Activated T-cell treated with anti-CD3 and anti-CD28 coated beads for 1 hour (primary cell): ENCODE results near the gene ASB11.
A peak's percentile ranks its signal among the peaks of the same experiment; 100 is the strongest.

ENCODE experiments used
- DNase-seq: peaks from one replicate; pipeline ENCODE4 v3.0.0-alpha.2; 2020; ENCODE audit warnings: low read depth

Gene ASB11

GRCh38 chrX:15315509-15315908 is at the start of gene ASB11:
TSS of gene ASB11 (minus strand) at chrX:15315640. CDS start at chrX:15315605, 35 bp downstream.
- DNase-seq: no peak

- no peak for DNase-seq
These were observed 44.3 kb upstream of the ASB11 start for GRCh38 chrX:15359701-15360100.

GRCh38 chrX:15358533-15358932 is 43.1 kb upstream of the ASB11 start:
- DNase-seq: no peak

- DNase-seq: no peak
These were observed 41.0 kb upstream of the ASB11 start for GRCh38 chrX:15356444-15356843.

GRCh38 chrX:15350329-15350996 is 35.0 kb upstream of the ASB11 start:
- no peak for DNase-seq

GRCh38 chrX:15349046-15349445 is 33.6 kb upstream of the ASB11 start:
- no peak for DNase-seq

- DNase-seq: no peak
These were observed 30.5 kb upstream of the ASB11 start for GRCh38 chrX:15345976-15346375.

- no peak for DNase-seq
These were observed 28.7 kb upstream of the ASB11 start for GRCh38 chrX:15344106-15344505.

- DNase-seq: no peak
These were observed 27.6 kb upstream of the ASB11 start for GRCh38 chrX:15343075-15343476.

GRCh38 chrX:15340867-15341266 is 25.4 kb upstream of the ASB11 start:
- DNase-seq: no peak

- no peak for DNase-seq
These were observed 20.6 kb upstream of the ASB11 start for GRCh38 chrX:15336023-15336413.

- peak; percentile 76 for DNase-seq
These were observed 19.9 kb upstream of the ASB11 start, which contains the start of gene PIGA for GRCh38 chrX:15335135-15336022. TSS of gene PIGA (minus strand) at chrX:15335523. CDS start at chrX:15331930, 3,593 bp downstream.

- no peak for DNase-seq
These were observed 19.1 kb upstream of the ASB11 start for GRCh38 chrX:15334561-15334960.

GRCh38 chrX:15328821-15329220 is 13.4 kb upstream of the ASB11 start:
- DNase-seq: no peak

- no peak for DNase-seq
These were observed 12.7 kb upstream of the ASB11 start for GRCh38 chrX:15328131-15328530.

GRCh38 chrX:15322472-15322871 is 7.0 kb upstream of the ASB11 start:
- no peak for DNase-seq

GRCh38 chrX:15322072-15322471 is 6.6 kb upstream of the ASB11 start:
- no peak for DNase-seq

- DNase-seq: no peak
These were observed 6.0 kb upstream of the ASB11 start for GRCh38 chrX:15321447-15321846.

GRCh38 chrX:15320297-15320696 is 4.9 kb upstream of the ASB11 start:
- DNase-seq: no peak

- DNase-seq: no peak
These were observed 3.6 kb upstream of the ASB11 start for GRCh38 chrX:15319075-15319474.

- no peak for DNase-seq
These were observed 968 bp downstream of the ASB11 start for GRCh38 chrX:15314472-15314871.

- DNase-seq: no peak
These were observed 4.3 kb downstream of the ASB11 start for GRCh38 chrX:15311119-15311518.

- no peak for DNase-seq
These were observed 5.3 kb downstream of the ASB11 start for GRCh38 chrX:15310117-15310516.
